GM21515 (cell line): Measurements from ENCODE around the gene FDXR.
"Not testable (repeated sequence)": the region's sequence is repeated elsewhere in the genome, so short reads cannot be mapped to it uniquely, and the experiment has no call there.

ENCODE experiments used
- ATAC-seq: cut with Tn5 transposase; IDR thresholded peaks from one replicate; pipeline ENCODE4 v1.9.1; 2021; ENCODE audit not compliant: unreplicated experiment

Gene FDXR, protein sequence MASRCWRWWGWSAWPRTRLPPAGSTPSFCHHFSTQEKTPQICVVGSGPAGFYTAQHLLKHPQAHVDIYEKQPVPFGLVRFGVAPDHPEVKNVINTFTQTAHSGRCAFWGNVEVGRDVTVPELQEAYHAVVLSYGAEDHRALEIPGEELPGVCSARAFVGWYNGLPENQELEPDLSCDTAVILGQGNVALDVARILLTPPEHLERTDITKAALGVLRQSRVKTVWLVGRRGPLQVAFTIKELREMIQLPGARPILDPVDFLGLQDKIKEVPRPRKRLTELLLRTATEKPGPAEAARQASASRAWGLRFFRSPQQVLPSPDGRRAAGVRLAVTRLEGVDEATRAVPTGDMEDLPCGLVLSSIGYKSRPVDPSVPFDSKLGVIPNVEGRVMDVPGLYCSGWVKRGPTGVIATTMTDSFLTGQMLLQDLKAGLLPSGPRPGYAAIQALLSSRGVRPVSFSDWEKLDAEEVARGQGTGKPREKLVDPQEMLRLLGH

DNA sequence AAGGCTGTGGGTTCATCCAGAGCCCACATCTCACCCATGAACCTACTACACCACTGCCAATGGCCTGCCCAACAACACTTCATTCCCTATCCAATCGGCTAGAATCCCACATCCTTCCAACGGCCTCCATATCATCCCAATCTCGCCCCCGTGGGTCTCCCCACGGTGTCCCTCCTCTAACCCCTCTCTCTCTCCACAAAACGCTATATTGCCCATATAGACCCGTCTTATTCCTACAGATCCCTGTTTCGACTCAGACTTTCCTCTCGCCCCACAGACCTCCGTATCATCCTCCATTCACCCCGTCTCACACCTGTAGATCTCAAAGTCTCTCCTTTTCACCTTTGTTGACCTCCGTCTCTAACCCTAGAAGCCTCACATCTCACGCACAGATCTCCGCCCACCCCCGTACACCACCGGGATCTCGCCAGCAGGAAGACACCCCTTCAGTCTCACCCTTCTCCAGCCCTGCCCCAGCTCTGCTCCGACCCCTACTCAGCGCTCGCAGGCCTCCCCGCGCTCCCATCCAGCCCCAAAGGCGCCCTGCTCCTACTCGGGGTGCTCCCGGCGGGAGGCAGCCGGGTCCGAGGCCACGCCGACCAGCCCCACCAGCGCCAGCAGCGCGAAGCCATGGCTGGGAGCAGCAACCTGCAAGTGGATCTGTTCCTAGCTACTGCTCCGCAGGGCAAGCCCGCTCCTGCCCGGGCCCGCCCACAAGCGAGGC lies at the start of gene FDXR:
TSS of gene FDXR (minus strand) at position 682 of the 724 bp plus-strand sequence. CDS start at position 632, 50 bp downstream.
- ATAC-seq = peak; percentile 25

DNA sequence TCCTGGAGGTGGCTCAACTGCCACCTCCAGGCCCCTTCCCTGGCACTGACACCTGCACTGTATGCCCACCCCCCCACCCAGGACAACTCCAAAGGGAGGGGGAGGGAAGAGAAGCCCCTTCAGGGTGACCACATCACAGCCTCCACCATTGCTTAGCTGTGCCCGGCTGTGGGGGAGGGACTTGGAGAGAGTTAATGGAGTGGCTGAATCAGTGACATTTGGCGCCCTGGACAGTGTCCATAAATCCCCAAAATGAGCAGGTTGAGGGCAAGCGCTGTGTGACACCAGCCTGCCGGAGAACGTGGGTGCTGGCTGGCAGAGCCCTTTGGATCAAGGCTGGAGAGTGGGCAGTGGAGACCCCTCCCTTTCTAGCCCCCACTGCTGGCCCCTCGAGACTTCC lies 49.4 kb upstream of the FDXR start:
- no peak for ATAC-seq

DNA sequence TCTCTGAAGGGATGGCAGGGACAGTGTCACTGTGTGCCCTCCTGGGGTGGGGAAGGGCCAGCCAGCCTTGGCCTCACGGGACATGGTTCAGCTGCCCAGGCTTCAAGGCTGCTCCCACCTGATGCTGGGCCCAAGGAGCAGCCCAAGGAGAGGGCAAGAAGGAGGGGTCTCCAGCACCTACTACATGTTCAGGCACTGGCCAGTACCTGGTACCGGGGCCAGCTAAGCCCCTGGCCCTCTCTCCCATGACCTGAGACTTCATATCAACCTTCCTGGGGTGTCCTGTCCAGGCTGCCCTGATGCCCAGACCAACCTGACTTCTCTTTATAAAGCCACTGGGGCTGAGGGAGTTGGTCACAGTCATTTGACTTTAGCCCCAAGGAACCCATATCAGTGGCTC lies 49.0 kb upstream of the FDXR start:
- no peak for ATAC-seq

DNA sequence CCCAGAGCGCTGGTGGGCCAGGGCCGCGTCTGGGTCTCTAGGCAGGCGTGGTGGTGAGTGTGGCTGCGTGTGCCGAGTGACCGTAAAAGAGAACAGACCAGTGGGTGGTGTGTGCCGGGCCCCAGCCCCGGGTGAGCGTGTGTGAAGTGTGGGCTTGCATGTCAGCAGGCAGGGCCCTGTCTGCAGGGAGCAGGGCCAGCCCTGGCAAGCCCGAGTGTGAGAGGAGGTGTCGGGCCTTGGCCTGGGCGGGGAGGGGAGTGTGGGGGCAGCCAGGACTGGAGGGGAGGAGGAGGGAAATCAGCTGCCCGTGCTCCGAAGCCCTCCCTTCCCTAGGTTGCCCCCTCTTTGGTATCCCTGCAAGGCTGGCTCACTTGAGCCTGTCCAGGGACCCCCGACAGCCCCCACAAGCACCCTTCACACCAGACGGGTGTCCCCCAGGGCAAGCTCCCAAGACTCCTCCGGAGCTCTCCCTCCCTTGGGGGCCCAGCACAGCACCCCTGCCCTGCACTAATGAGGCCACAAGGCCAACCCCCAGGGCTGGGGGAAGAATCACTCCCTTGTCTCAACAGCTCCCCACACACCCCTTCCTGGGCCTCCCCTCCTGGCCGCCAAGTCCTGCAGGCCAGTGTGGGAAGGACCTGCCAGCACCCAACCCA lies 48.4 kb upstream of the FDXR start:
- no peak for ATAC-seq

DNA sequence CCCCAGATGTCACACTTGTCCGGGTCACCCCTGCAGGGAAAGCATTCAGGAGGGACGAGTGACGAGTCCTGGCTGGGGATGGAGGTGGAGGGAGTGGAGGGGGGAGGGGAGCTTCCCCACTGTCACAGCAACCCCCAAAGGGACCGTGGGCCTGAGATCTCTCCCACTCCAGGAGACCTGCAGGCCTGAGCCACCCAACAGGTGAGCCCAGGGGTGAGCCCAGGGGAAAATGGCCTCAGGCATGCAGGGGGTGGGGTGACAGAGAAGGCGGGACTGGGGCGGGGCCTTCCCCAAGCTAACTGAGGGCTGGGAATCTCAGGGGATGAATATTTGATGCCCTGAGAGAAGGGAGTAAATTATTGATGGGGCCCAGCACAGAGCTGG lies 47.8 kb upstream of the FDXR start:
- ATAC-seq = no peak

DNA sequence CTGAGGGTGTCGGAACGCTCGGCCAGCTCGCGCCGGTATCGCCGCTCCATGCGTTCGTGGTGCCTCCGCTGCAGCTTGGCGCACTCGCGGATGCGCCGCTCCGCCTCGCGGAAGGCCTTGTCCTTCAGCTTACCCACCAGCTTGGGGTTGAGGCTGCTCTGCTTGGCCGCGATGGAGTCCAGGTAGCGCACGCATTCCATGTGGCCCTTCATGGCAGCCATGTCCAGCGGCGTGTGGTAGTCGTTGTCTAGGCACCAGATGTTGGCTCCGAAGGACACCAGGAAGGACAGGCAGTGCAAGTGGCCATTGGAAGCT lies 47.5 kb upstream of the FDXR start:
- ATAC-seq = no peak

DNA sequence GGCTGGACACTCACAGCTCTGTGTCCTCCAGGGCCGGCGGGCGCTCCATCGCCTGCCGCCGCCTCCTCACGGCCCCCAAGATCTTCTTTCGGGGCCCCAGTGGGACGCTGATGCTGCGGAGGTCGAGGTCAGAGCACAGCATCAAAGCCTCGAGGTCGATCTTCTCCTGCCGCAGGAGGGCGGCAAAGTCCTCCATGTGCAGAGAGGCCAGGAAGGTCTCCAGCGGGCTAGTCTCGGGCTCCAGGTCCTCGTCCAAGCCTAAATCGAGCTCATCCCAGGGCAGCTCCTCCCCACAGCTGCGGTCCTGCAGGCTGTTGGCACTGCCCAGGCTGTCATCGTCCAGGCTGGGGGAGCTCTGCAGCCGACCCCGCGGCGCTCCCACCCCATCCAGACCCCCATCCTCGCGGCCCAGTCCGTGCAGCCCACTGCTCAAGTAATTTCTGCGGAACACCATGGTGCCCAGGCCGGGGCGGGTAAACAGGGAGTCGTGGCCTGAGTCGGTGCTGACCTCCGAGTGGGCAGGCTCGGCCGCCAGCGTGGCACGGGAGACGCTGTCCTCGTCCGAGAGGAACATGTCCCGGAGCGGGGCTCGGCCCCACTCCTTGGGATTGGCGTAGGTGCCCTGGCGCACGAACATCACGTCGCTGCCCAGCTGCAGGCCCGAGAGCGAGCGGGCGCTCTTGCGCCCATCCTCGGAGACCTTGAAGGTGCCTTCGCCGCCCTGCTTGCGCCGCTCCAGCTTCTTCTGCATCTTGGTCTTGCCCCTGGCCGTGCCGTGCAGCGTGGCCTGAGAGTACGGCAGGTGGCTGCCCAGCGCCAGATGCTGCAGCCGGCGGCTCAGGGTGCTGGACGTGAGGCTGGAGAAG lies 46.9 kb upstream of the FDXR start:
- no peak for ATAC-seq

DNA sequence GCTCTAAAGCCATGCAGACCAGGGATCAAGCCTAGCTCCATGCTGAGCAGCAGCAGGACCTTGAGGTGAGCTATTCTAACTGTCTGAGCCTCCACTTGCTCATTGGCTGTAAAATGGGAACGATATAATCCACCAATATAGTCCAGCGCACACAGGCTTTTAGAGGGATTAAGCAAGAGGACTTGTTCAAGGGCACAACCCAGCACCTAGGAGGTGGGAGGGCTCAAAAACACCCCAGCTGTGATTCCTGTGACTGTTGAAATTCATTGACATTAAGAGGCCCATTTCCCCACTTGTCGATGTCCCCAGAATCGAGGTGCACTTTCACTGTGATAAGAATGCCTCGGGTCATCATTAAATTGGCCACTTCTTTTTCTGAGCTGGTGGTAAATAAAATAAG lies 46.1 kb upstream of the FDXR start:
- no peak for ATAC-seq

DNA sequence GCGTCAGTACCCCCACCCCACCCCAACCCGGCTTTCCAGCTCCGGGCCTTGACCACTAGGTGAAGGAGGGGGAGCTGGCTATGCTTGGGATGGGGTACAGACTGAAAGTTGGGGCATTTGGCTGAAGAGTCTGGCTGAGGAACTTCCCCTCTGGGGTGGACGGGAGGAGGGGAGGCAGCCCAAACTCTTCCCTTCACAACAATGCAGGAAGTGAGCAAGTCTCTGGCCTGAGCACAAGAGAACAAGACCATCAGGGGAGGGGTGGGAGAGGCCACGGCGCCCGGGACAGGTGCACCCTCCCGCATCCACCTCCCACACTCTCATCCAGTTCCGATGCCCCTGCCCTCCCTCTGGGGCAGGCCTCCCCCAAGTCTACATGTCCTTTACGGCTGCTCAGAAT lies 44.6 kb upstream of the FDXR start:
- no peak for ATAC-seq

DNA sequence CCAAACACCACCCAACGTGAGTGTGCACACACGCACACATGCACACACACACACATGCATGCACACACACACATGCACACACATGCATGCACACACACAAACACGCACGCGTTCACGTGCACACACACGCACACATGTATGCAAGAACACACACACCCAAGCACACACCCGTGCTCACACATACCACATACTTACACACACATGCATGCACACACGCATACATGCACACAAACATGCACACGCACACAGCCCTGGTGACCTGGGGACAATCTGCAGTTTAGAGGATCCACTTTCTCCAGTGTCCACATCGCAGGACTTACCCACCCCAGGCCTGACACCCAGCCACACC lies 44.0 kb upstream of the FDXR start:
- ATAC-seq = no peak

DNA sequence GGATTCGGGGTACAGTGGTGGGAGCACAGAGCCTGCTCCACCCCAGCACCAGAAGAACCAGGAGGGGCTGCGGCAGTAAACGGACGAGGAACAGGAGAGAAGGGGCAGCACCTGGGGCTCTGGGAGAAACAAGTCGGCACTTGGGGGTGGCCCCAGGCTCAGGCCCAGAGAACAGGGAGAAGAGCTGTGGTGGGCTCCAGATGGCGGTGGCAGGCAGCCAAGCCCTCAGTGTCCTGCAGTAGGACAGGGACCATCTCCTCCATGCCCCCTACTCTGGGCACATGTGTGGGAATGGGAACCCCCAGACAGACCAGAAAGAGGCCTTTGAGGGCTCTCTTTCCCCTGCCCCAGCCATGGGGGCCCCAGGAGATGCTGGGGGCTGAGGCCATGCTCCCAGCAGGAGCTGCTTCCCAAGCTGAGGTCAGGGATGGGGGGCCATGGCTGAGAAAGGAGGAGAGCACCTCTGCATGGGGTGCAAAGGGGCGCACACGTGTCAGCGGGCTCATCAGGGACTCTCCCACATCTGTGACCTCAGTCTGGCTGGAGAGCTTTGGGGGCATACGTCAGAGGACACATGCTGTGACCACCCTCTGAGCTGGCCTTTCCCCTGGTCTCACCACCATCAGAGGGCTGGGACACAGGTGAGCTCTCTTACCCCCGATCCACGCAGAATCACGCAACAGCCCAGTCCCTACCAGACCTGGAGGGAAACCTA lies 43.5 kb upstream of the FDXR start:
- no peak for ATAC-seq

DNA sequence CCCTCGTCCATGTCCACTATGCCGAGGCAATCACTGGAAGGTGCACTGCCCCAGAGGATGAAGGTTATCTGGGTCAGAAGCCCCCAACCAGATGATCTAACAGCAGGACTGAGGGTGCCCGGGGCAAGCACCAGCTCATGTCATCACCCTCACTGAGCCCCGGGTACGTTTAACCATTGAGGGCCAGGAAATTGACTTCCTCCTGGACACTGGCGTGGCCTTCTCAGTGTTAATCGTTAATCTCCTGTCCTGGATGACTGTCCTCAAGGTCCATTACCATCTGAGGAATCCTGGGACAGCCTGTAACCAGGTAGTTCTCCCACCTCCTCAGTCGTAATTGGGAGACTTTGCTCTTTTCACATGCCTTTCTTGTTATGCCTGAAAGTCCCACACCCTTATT lies 38.6 kb upstream of the FDXR start:
- ATAC-seq = not testable (repeated sequence)

DNA sequence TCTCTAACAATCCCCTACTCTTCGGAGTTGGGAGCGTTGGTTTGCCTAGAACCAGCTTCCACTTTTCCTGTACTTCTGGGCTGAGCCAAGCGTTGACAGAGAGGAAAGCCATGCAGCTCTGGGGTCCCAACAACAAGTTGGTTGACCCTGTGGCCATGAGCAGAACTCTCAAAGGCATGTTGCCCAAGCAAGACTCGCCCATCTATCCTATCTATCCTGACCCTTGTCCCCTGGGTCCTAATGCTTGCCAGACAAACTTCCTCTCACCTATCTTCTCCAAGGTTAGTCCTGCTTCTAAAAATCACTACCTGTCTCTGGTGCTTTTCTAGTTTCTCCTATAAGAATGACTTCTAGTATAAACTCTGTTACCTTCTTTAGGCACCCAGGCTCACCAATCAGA lies 36.3 kb upstream of the FDXR start:
- ATAC-seq = not testable (repeated sequence)

DNA sequence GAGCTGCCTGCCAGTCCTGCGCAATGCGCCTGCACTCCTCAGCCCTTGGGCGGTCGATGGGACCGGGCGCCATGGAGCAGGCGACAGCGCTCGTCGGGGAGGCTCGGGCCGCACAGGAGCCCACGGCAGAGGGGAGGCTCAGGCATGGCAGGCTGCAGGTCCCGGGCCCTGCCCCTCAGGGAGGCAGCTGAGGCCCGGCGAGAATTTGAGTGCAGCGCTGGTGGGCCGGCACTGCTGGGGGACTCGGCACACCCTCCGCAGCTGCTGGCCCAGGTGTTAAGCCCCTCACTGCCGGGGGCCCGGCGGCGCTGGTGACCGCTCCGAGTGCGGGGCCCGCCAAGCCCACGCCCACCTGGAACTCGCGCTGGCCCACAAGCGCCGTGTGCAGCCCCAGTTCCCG lies 34.2 kb upstream of the FDXR start:
- ATAC-seq = no peak

DNA sequence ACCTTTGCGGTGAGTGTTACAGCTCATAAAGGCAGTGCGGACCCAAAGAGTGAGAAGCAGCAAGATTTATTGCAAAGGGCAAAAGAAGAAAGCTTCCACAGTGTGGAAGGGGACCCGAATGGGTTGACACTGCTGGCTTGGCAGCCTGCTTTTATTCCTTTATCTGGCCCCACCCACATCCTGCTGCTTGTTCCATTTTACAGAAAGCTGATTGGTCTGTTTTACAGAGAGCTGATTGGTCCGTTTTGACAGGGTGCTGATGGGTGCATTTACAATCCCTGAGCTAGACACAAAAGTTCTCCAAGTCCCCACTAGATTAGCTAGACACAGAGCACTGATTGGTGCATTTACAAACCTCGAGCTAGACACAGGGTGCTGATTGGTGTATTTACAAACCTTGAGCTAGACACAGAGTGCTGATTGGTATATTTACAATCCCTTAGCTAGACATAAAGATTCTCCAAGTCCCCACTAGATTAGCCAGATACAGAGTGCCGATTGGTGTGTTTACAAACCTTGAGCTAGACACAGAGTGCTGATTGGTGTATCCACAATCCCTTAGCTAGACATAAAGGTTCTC lies 33.5 kb upstream of the FDXR start:
- ATAC-seq = not testable (repeated sequence)

DNA sequence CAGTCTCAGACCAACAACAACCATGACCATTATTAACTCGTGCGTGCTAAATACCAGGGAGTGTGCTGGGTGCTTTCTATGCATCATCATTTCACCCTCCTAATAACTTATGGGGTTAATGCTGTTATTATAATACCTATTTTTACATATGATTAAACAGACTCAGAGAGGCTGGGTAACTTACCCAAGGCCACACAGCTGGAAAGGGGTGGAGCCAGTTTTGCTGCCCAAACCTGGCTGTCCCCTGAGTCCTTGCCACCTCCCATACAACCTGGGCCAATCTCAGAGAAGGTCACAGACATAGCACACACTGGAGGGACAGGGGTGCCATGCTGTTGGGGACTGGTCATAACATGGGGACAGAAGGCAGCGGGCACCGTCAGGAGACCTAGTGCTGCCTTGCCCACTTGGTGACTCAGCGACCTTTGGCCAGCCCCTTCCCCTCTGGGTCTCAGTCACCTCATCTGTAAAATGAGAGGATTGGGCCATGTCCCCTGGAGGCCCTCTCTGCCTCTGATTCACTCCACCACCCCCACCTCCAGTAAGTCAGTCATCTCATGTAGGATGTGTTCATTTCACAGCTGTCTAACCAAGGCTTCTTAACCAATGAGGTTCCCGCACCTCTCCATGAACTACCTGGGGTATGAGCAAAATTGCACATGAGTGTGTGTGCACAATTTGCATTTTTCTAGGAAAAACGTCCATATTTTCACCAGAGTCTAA lies 32.1 kb upstream of the FDXR start:
- ATAC-seq = no peak

DNA sequence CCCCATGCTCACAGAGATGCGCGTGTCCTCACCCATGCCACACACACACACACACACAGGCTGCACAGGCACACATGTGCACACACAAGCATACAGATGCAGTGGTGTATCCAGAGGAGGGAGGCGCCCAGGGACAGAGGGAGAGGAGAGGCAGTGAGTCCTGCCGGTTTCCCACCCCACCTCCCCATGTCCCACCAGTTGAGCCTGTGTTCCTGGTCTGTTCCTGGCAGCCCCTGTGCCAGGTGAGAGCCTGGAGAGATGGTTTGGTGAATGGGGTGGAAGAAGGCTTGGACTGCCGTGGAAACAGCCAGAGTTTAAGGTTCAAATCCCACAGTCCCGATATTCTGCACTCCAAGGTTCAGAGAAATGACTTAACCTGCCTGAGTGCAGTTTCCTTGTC lies 30.9 kb upstream of the FDXR start:
- no peak for ATAC-seq

DNA sequence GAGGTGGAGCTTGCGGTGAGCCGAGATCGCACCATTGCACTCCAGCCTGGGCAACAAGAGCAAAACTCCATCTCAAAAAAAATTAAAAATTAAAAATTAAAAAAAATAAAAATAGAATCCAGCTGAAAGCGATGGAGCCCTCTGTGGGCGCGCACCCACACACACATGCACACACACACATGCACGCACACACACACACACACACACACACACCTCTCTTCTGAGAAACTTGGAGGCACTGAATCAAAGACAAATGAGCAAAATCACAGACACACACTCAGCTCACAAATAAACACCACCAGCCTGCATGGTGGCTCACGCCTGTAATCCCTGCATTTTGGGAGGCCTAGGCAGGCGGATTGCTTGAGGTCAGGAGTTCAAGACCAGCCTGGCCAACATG lies 30.2 kb upstream of the FDXR start:
- no peak for ATAC-seq

DNA sequence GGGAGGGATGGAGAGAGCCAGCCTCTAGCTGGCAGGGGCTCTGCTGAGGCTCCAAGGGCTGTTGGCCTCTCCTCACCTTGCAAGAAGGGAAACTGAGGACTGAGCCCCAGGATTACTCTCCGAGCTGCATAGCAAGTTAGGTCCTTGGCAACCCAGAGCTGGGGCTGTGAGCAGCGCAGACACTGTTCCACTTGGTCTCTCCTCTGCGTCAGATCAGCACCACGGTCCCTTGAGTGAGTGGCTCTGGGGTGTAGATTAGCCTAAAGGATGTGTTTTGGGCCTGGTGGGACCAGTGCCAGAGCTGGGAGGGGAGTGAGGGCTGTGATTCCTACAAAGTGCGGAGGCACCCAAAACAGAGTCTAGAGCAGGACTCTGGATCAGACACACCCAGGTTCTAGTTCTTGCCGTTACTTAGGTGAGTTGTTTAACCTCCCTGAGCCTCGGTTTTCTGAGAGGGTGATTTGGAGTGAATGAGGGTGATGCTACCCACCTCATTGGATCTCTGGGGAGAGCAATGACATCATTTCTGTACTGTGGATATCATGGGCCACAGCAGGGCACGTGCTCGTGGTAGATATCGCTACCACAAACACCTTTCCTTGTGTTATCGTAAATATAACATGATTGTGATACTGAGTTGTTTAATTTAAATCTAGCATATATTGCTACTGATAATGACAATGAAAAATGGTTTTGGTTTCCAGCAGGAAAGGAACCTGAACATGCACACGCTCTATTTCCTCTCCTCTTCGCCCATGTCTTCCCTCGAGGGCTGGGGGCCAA lies 28.8 kb upstream of the FDXR start:
- no peak for ATAC-seq
